K562 (cell line): ENCODE measurements around the gene ARPC1A. TPM values are rescaled to one million over a fixed set of nuclear protein-coding genes. Genes with fewer than 3 reads are reported as not detected.
A peak's percentile ranks its signal among the peaks of the same experiment; 100 is the strongest.

Experiments
- EP400 ChIP-seq: fragments of 450-650 bp; IDR thresholded peaks from 2 replicates; pipeline ENCODE4 v1.6.1; 2017; ENCODE audit warnings: antibody characterized with exemption, mild to moderate bottlenecking, moderate library complexity
- ETS2 ChIP-seq: IDR thresholded peaks from 2 replicates; pipeline ENCODE4 v1.6.1; 2016; ENCODE audit warnings: borderline replicate concordance, missing genetic modification characterization, mild to moderate bottlenecking, moderate library complexity, missing compliant biosample characterization; ENCODE audit not compliant: poor library complexity, severe bottlenecking
- FIP1L1 ChIP-seq: fragments of 200-400 bp; formaldehyde crosslinking; IDR thresholded peaks from 2 replicates; pipeline ENCODE4 v1.6.1; 2018; ENCODE audit warnings: mild to moderate bottlenecking, low read depth, low read length; ENCODE audit not compliant: poor library complexity, severe bottlenecking
- GABPB2 ChIP-seq: fragments of 250-450 bp; sonication (Bioruptor Pico); conservative IDR thresholded peaks from 2 replicates; pipeline ENCODE4 v1.5.1; 2021; ENCODE audit warnings: mild to moderate bottlenecking
- HNRNPL ChIP-seq: fragments of 200-400 bp; formaldehyde crosslinking; IDR thresholded peaks from 2 replicates; pipeline ENCODE4 v1.6.1; 2017; ENCODE audit warnings: low read depth, mild to moderate bottlenecking, low read length
- KLF13 ChIP-seq: fragments of 450-650 bp; IDR thresholded peaks from 2 replicates; pipeline ENCODE4 v1.6.1; 2016; ENCODE audit warnings: missing genetic modification characterization, low read depth, mild to moderate bottlenecking, missing compliant biosample characterization, moderate library complexity, borderline replicate concordance
- L3MBTL2 ChIP-seq: fragments of 450-650 bp; IDR thresholded peaks from 2 replicates; pipeline ENCODE4 v1.6.1; 2016; ENCODE audit warnings: mild to moderate bottlenecking, moderate library complexity
- NCOA4 ChIP-seq: fragments of 450-650 bp; IDR thresholded peaks from 2 replicates; pipeline ENCODE4 v1.6.1; 2018; ENCODE audit warnings: mild to moderate bottlenecking; ENCODE audit not compliant: partially characterized antibody
- NFE2 ChIP-seq: IDR thresholded peaks from 2 replicates; pipeline ENCODE4 v1.6.1; 2014; ENCODE audit warnings: antibody characterized with exemption, low read depth
- NFYB ChIP-seq: IDR thresholded peaks from 2 replicates; pipeline ENCODE4 v1.6.1; 2011; ENCODE audit warnings: mild to moderate bottlenecking, moderate library complexity; ENCODE audit not compliant: insufficient read length; ENCODE audit errors: extremely low read depth
- RBM22 ChIP-seq: fragments of 200-400 bp; formaldehyde crosslinking; IDR thresholded peaks from 2 replicates; pipeline ENCODE4 v1.6.1; 2018; ENCODE audit warnings: low read length, low read depth; ENCODE audit not compliant: poor library complexity, severe bottlenecking
- RNF2 ChIP-seq: sonication (generic); IDR thresholded peaks from 2 replicates; pipeline ENCODE4 v1.6.1; 2016
- TAF1 ChIP-seq: IDR thresholded peaks from 2 replicates; pipeline ENCODE4 v1.6.1; 2011; ENCODE audit warnings: mild to moderate bottlenecking, low read length, moderate library complexity; ENCODE audit not compliant: insufficient read depth, control insufficient read depth, severe bottlenecking; ENCODE audit errors: extremely low read depth
- TBL1XR1 ChIP-seq, 2 experiments: IDR thresholded peaks; 2 replicates each; pipeline ENCODE4 v1.6.1; 2012; ENCODE audit warnings: improper control_type of control experiment in 2 of 2, low read length in 2 of 2, mild to moderate bottlenecking in 1 of 2
- ZNF224 ChIP-seq: sonication (generic); formaldehyde crosslinking; IDR thresholded peaks from 2 replicates; pipeline ENCODE4 v1.8.0; 2022; ENCODE audit warnings: mild to moderate bottlenecking, missing genetic modification reagents
- ZNF24 ChIP-seq: fragments of 450-650 bp; IDR thresholded peaks from 2 replicates; pipeline ENCODE4 v1.6.1; 2016
- polyA plus RNA-seq, 8 experiments: library from polyadenylated mRNA; depleted of rRNA in 4 of 8; stranded (reverse) in 5 of 8; unstranded in 3 of 8; fragments of >200 nt; fragmentation: Nextera tagmentation in 2 of 8; fragmentation: Illumina TruSeq in 1 of 8; extraction: Ambion mirVana in 2 of 8; extraction: Trizol in 1 of 8; gene quantifications; 2 replicates each; pipeline versions ENCODE4 v1.2.1 to v1.2.3, GENCODE V29; 2011 to 2014; ENCODE audit warnings: inconsistent platforms in 1 of 8, missing spikeins in 1 of 8
- total RNA-seq, 7 experiments: library from RNA; depleted of rRNA in 6 of 7; stranded (reverse); fragments of >200 nt in 6 of 7; fragmentation: Illumina TruSeq in 2 of 7; extraction: Trizol in 2 of 7; gene quantifications; 2 replicates each; pipeline versions ENCODE4 v1.2.1 to v1.2.3, GENCODE V29; 2011 to 2021; ENCODE audit warnings: low replicate concordance in 1 of 7
- TF ChIP-seq, protein P1 (sequence below), 2 experiments: fragments of 450-650 bp in 1 of 2; IDR thresholded peaks; 2 replicates each; pipeline ENCODE4 v1.6.1; 2011 to 2017; ENCODE audit warnings: low read depth in 2 of 2, antibody characterized with exemption in 1 of 2, borderline replicate concordance in 1 of 2, low read length in 1 of 2, mild to moderate bottlenecking in 1 of 2, mixed read lengths in 1 of 2; ENCODE audit not compliant: control insufficient read depth in 1 of 2
- TF ChIP-seq, protein P2 (sequence below): sonication (generic); formaldehyde crosslinking; IDR thresholded peaks from 2 replicates; pipeline ENCODE4 v1.5.0; 2020; ENCODE audit warnings: missing genetic modification reagents
- TF ChIP-seq, protein P3 (sequence below), 2 experiments: fragments of 450-650 bp; conservative IDR thresholded peaks; 2 replicates each; pipeline ENCODE4 v1.6.1; 2017; ENCODE audit warnings: mild to moderate bottlenecking in 2 of 2, moderate library complexity in 2 of 2
- TF ChIP-seq, protein P4 (sequence below): fragments of 250-450 bp; sonication (Bioruptor Pico); IDR thresholded peaks from 2 replicates; pipeline ENCODE4 v1.8.0; 2021; ENCODE audit warnings: mild to moderate bottlenecking, moderate library complexity

Gene ARPC1A
- total and polyA plus RNA-seq, 9 of the 15 experiments (the other 6 are each of a cell fraction or from before 2014, with no cell fraction given) = 39.5 to 151 (median 86.1) TPM

DNA sequence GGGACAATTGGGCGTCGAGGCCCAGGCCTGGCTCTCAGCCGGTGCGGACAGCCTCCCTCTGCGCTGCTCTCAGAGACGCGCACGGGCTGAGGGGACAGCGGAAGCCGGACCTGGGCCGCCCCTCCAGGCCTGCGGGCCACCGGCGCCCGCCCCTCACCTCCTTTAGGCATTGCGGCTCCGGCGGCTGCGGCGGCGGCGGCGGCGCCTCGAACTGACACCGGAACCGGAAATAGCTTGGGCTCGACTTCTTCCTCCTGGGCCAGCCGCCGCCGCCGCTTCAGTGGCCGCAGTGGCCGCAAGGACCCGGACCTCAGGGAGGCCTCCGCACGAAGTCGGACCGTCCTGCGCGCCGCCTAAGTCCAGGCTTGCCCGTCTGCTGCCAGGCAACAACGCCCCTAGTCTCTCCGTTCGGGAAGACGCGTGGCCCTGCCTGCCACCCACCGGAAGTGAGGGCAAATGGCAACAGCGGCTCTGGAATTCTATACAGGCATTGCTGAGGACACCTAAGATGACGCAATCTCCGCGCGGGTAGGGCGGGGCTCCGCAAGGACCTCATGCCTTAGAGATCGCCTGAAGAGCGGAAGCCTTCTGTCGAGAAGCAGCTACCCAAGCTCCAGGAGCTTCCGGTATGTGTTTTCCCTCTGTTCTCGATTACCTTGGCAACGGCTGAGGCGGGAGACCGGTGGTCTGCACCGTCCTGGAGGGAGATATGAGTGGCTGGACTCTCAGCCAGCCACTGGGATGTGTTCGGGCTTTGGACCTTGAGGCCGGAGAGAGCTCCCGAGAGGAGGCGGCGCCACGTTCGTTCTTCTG is 82.9 kb downstream of the ARPC1A start, which contains the start of the genes BUD31 and PDAP1 (continued):
- TF ChIP-seq, protein P1, sequence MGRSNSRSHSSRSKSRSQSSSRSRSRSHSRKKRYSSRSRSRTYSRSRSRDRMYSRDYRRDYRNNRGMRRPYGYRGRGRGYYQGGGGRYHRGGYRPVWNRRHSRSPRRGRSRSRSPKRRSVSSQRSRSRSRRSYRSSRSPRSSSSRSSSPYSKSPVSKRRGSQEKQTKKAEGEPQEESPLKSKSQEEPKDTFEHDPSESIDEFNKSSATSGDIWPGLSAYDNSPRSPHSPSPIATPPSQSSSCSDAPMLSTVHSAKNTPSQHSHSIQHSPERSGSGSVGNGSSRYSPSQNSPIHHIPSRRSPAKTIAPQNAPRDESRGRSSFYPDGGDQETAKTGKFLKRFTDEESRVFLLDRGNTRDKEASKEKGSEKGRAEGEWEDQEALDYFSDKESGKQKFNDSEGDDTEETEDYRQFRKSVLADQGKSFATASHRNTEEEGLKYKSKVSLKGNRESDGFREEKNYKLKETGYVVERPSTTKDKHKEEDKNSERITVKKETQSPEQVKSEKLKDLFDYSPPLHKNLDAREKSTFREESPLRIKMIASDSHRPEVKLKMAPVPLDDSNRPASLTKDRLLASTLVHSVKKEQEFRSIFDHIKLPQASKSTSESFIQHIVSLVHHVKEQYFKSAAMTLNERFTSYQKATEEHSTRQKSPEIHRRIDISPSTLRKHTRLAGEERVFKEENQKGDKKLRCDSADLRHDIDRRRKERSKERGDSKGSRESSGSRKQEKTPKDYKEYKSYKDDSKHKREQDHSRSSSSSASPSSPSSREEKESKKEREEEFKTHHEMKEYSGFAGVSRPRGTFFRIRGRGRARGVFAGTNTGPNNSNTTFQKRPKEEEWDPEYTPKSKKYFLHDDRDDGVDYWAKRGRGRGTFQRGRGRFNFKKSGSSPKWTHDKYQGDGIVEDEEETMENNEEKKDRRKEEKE (IDR thresholded peaks at IDR 0.05; ENCODE audit: borderline replicate concordance in 1 of 2, control insufficient read depth in 1 of 2, low read depth in 2 of 2, low read length in 1 of 2) = no peak
- TF ChIP-seq RBM22 (no peak), KLF13 (peak; percentile 53; the same call in 1 of the 2 replicates), NFE2 (peak; percentile 100), FIP1L1 (peak; percentile 92), NCOA4 (no peak), NFYB (no peak), GABPB2 (no peak), EP400 (peak; percentile 100), ZNF224 (CRISPR knock-in tag) (no peak), TBL1XR1 (IDR thresholded peaks at IDR 0.05; ENCODE audit: low read length in 2 of 2) (peak; percentile 52 to 62; a peak in 3 of 4 replicates), HNRNPL (0 out of 2 replicates have a peak, but pooled peaks have one; percentile 35), ETS2 (tag) (no peak), TAF1 (peak; percentile 80), RNF2 (no peak), L3MBTL2 (peak; percentile 53; the same call in 1 of the 2 replicates), ZNF24 (no peak; the same call in 1 of the 2 replicates)
- TF ChIP-seq, protein P2, sequence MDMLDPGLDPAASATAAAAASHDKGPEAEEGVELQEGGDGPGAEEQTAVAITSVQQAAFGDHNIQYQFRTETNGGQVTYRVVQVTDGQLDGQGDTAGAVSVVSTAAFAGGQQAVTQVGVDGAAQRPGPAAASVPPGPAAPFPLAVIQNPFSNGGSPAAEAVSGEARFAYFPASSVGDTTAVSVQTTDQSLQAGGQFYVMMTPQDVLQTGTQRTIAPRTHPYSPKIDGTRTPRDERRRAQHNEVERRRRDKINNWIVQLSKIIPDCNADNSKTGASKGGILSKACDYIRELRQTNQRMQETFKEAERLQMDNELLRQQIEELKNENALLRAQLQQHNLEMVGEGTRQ (CRISPR knock-in tag) = no peak
- TF ChIP-seq, protein P3, sequence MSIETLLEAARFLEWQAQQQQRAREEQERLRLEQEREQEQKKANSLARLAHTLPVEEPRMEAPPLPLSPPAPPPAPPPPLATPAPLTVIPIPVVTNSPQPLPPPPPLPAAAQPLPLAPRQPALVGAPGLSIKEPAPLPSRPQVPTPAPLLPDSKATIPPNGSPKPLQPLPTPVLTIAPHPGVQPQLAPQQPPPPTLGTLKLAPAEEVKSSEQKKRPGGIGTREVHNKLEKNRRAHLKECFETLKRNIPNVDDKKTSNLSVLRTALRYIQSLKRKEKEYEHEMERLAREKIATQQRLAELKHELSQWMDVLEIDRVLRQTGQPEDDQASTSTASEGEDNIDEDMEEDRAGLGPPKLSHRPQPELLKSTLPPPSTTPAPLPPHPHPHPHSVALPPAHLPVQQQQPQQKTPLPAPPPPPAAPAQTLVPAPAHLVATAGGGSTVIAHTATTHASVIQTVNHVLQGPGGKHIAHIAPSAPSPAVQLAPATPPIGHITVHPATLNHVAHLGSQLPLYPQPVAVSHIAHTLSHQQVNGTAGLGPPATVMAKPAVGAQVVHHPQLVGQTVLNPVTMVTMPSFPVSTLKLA (conservative IDR thresholded peaks at IDR 0.05) = peak; percentile 91 to 95
- TF ChIP-seq, protein P4, sequence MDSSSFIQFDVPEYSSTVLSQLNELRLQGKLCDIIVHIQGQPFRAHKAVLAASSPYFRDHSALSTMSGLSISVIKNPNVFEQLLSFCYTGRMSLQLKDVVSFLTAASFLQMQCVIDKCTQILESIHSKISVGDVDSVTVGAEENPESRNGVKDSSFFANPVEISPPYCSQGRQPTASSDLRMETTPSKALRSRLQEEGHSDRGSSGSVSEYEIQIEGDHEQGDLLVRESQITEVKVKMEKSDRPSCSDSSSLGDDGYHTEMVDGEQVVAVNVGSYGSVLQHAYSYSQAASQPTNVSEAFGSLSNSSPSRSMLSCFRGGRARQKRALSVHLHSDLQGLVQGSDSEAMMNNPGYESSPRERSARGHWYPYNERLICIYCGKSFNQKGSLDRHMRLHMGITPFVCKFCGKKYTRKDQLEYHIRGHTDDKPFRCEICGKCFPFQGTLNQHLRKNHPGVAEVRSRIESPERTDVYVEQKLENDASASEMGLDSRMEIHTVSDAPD (CRISPR knock-in tag) = no peak
